T-helper 2 cell treated with Interferon-gamma antibody and Interleukin-4, amounts not matched to agents 5 μg/mL and 100 μg/mL, for 36 hours (primary cell): Measurements from ENCODE around the gene CA5A.
A peak's percentile ranks its signal among the peaks of the same experiment; 100 is the strongest.
"Not testable (repeated sequence)": the region's sequence is repeated elsewhere in the genome, so short reads cannot be mapped to it uniquely, and the experiment has no call there.

Experiments
- DNase-seq: peaks from one replicate; pipeline ENCODE4 v3.0.0; 2021; ENCODE audit warnings: low spot score
- H3K27ac Mint-ChIP-seq: one replicate; pipeline ENCODE4 v1.8.0; 2021; ENCODE audit warnings: mild to moderate bottlenecking, mixed read lengths
- H3K27me3 Mint-ChIP-seq: one replicate; pipeline ENCODE4 v1.8.0; 2021; ENCODE audit warnings: low read depth, mixed read lengths
- H3K36me3 Mint-ChIP-seq: one replicate; pipeline ENCODE4 v1.8.0; 2021; ENCODE audit warnings: low read depth, mixed read lengths
- H3K4me1 Mint-ChIP-seq: one replicate; pipeline ENCODE4 v1.8.0; 2021; ENCODE audit warnings: low read depth, mixed read lengths
- H3K4me3 Mint-ChIP-seq: one replicate; pipeline ENCODE4 v1.8.0; 2022; ENCODE audit warnings: mild to moderate bottlenecking, moderate library complexity, mixed read lengths
- H3K9me3 Mint-ChIP-seq: one replicate; pipeline ENCODE4 v1.8.0; 2021; ENCODE audit warnings: mixed read lengths

Gene CA5A

GRCh38 chr16:87948735-87949070 lies 12.4 kb upstream of the CA5A start:
- peaks cover 12% of the 10 kb centered on the region for H3K36me3 Mint-ChIP-seq
- H3K4me3 Mint-ChIP-seq = peak overlapping the region; percentile 74
- peaks cover 26% of the 10 kb centered on the region for H3K4me1 Mint-ChIP-seq
- H3K9me3 Mint-ChIP-seq = no peaks in the 10 kb centered on the region
- H3K27ac Mint-ChIP-seq = peak overlapping the region; percentile 90
- no peak for DNase-seq
- H3K27me3 Mint-ChIP-seq = no peaks in the 10 kb centered on the region

GRCh38 chr16:87948119-87948545 lies 11.8 kb upstream of the CA5A start:
- Mint-ChIP-seq H3K9me3 (no peaks in the 10 kb centered on the region), H3K4me3 (peak overlapping the region; percentile 74), H3K27me3 (no peaks in the 10 kb centered on the region), H3K4me1 (peaks cover 21% of the 10 kb centered on the region), H3K36me3 (peaks cover 8% of the 10 kb centered on the region), H3K27ac (peak overlapping the region; percentile 90)
- DNase-seq = no peak

GRCh38 chr16:87947356-87948118 lies 11.2 kb upstream of the CA5A start:
- Mint-ChIP-seq H3K27me3 (no peaks in the 10 kb centered on the region), H3K9me3 (no peaks in the 10 kb centered on the region), H3K27ac (peak overlapping the region; percentile 90), H3K36me3 (peaks cover 7% of the 10 kb centered on the region), H3K4me3 (peak overlapping the region; percentile 74), H3K4me1 (peaks cover 20% of the 10 kb centered on the region)
- DNase-seq = no peak

GRCh38 chr16:87946596-87947347 lies 10.4 kb upstream of the CA5A start:
- DNase-seq = no peak
- Mint-ChIP-seq H3K4me3 (no peak overlapping the region), H3K36me3 (peaks cover 2% of the 10 kb centered on the region), H3K27me3 (no peaks in the 10 kb centered on the region), H3K9me3 (no peaks in the 10 kb centered on the region), H3K4me1 (peaks cover 16% of the 10 kb centered on the region), H3K27ac (no peak overlapping the region)

GRCh38 chr16:87945351-87946042 lies 9.2 kb upstream of the CA5A start:
- H3K4me3 Mint-ChIP-seq = peak overlapping the region; percentile 13
- H3K27me3 Mint-ChIP-seq = no peaks in the 10 kb centered on the region
- no peak for DNase-seq
- H3K36me3 Mint-ChIP-seq = no peaks in the 10 kb centered on the region
- no peaks in the 10 kb centered on the region for H3K9me3 Mint-ChIP-seq
- H3K27ac Mint-ChIP-seq = no peak overlapping the region
- peaks cover 13% of the 10 kb centered on the region for H3K4me1 Mint-ChIP-seq

- H3K36me3 Mint-ChIP-seq = no peaks in the 10 kb centered on the region
- H3K27ac Mint-ChIP-seq = no peak overlapping the region
- no peaks in the 10 kb centered on the region for H3K9me3 Mint-ChIP-seq
- H3K27me3 Mint-ChIP-seq = peaks cover 2% of the 10 kb centered on the region
- no peak overlapping the region for H3K4me3 Mint-ChIP-seq
- no peak for DNase-seq
- peaks cover 2% of the 10 kb centered on the region for H3K4me1 Mint-ChIP-seq
Observed at GRCh38 chr16:87942680-87943079, 6.4 kb upstream of the CA5A start.

- H3K4me1 Mint-ChIP-seq = no peaks in the 10 kb centered on the region
- DNase-seq = no peak
- H3K4me3 Mint-ChIP-seq = no peak overlapping the region
- no peak overlapping the region for H3K27ac Mint-ChIP-seq
- no peaks in the 10 kb centered on the region for H3K9me3 Mint-ChIP-seq
- H3K36me3 Mint-ChIP-seq = no peaks in the 10 kb centered on the region
- peaks cover 2% of the 10 kb centered on the region for H3K27me3 Mint-ChIP-seq
Observed at GRCh38 chr16:87939562-87940423, 3.5 kb upstream of the CA5A start.

- Mint-ChIP-seq H3K4me3 (no peak overlapping the region), H3K27ac (no peak overlapping the region), H3K4me1 (no peaks in the 10 kb centered on the region), H3K9me3 (no peaks in the 10 kb centered on the region), H3K36me3 (no peaks in the 10 kb centered on the region), H3K27me3 (peaks cover 2% of the 10 kb centered on the region)
- DNase-seq = no peak
Observed at GRCh38 chr16:87938412-87938949, 2.2 kb upstream of the CA5A start.

- H3K27ac Mint-ChIP-seq, H3K27me3 Mint-ChIP-seq, DNase-seq, H3K9me3 Mint-ChIP-seq, H3K4me1 Mint-ChIP-seq, H3K4me3 Mint-ChIP-seq, H3K36me3 Mint-ChIP-seq: not testable (repeated sequence)
Observed at GRCh38 chr16:87937231-87937542, 858 bp upstream of the CA5A start.

- H3K9me3 Mint-ChIP-seq, H3K27me3 Mint-ChIP-seq, DNase-seq, H3K27ac Mint-ChIP-seq, H3K4me3 Mint-ChIP-seq, H3K4me1 Mint-ChIP-seq, H3K36me3 Mint-ChIP-seq: not testable (repeated sequence)
Observed at GRCh38 chr16:87936016-87936374, 334 bp downstream of the CA5A start.

GRCh38 chr16:87934752-87935425 lies 1.4 kb downstream of the CA5A start:
- H3K9me3 Mint-ChIP-seq, H3K4me1 Mint-ChIP-seq, H3K27ac Mint-ChIP-seq, H3K27me3 Mint-ChIP-seq, DNase-seq, H3K36me3 Mint-ChIP-seq, H3K4me3 Mint-ChIP-seq: not testable (repeated sequence)

GRCh38 chr16:87933140-87933495 lies 3.2 kb downstream of the CA5A start:
- Mint-ChIP-seq H3K27ac (no peak overlapping the region), H3K4me1 (no peaks in the 10 kb centered on the region), H3K4me3 (no peak overlapping the region), H3K9me3 (no peaks in the 10 kb centered on the region), H3K27me3 (no peaks in the 10 kb centered on the region), H3K36me3 (no peaks in the 10 kb centered on the region)
- no peak for DNase-seq

- not testable (repeated sequence) for H3K4me1 Mint-ChIP-seq, H3K36me3 Mint-ChIP-seq, H3K27me3 Mint-ChIP-seq, H3K27ac Mint-ChIP-seq, H3K9me3 Mint-ChIP-seq, H3K4me3 Mint-ChIP-seq, DNase-seq
Observed at GRCh38 chr16:87932475-87933139, 3.7 kb downstream of the CA5A start.
